HL-60 (cell line): Measurements from ENCODE around the gene SPATA25.

ENCODE experiments used
- DNase-seq, 2 experiments: peaks; one replicate each; pipeline ENCODE4 v3.0.0-alpha.2; 2010 to 2020; ENCODE audit warnings: low read depth in 1 of 2, low spot score in 1 of 2
- H3K27ac ChIP-seq: fragments of 250-450 bp; sonication (Bioruptor Pico); replicated peaks from 2 replicates; pipeline ENCODE4 v1.5.1; 2020; ENCODE audit warnings: mild to moderate bottlenecking, moderate library complexity
- H3K27me3 ChIP-seq: fragments of 250-450 bp; sonication (Bioruptor Pico); 2 replicates; pipeline ENCODE4 v1.5.1; 2021; ENCODE audit warnings: mild to moderate bottlenecking, moderate library complexity; ENCODE audit not compliant: insufficient read depth, poor library complexity, severe bottlenecking
- H3K4me3 ChIP-seq: replicated peaks from 2 replicates; pipeline ENCODE4 v1.5.1; 2011; ENCODE audit warnings: mild to moderate bottlenecking, control low read depth, low read length; ENCODE audit not compliant: insufficient read depth
- GABPA ChIP-seq: IDR thresholded peaks from 2 replicates; pipeline ENCODE4 v1.6.1; 2012; ENCODE audit warnings: low read depth
- POLR2AphosphoS5 ChIP-seq: IDR thresholded peaks from 2 replicates; pipeline ENCODE4 v1.6.1; 2012; ENCODE audit warnings: low read depth
- REST ChIP-seq: IDR thresholded peaks from 2 replicates; pipeline ENCODE4 v1.6.1; 2012; ENCODE audit warnings: low read depth; ENCODE audit not compliant: insufficient replicate concordance
- SPI1 ChIP-seq: IDR thresholded peaks from 2 replicates; pipeline ENCODE4 v1.6.1; 2012; ENCODE audit warnings: low read depth, mild to moderate bottlenecking, borderline replicate concordance
- TF ChIP-seq, protein P1 (sequence below): IDR thresholded peaks from one replicate; pipeline ENCODE4 v1.5.1; 2011; ENCODE audit warnings: low read length, control low read depth, inconsistent platforms; ENCODE audit not compliant: insufficient read depth

The SPATA25 gene

GRCh38 chr20:45896641-45897161 is 9.3 kb upstream of the SPATA25 start:
- no peaks in the 10 kb centered on the region for H3K27me3 ChIP-seq
- no peak overlapping the region for H3K4me3 ChIP-seq
- TF ChIP-seq SPI1: no peak
- TF ChIP-seq REST: no peak
- TF ChIP-seq, protein P1, sequence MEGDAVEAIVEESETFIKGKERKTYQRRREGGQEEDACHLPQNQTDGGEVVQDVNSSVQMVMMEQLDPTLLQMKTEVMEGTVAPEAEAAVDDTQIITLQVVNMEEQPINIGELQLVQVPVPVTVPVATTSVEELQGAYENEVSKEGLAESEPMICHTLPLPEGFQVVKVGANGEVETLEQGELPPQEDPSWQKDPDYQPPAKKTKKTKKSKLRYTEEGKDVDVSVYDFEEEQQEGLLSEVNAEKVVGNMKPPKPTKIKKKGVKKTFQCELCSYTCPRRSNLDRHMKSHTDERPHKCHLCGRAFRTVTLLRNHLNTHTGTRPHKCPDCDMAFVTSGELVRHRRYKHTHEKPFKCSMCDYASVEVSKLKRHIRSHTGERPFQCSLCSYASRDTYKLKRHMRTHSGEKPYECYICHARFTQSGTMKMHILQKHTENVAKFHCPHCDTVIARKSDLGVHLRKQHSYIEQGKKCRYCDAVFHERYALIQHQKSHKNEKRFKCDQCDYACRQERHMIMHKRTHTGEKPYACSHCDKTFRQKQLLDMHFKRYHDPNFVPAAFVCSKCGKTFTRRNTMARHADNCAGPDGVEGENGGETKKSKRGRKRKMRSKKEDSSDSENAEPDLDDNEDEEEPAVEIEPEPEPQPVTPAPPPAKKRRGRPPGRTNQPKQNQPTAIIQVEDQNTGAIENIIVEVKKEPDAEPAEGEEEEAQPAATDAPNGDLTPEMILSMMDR: no peak
- no peak for TF ChIP-seq POLR2AphosphoS5
- no peak for TF ChIP-seq GABPA
- no peak overlapping the region for H3K27ac ChIP-seq
- DNase-seq: no peak

DNA sequence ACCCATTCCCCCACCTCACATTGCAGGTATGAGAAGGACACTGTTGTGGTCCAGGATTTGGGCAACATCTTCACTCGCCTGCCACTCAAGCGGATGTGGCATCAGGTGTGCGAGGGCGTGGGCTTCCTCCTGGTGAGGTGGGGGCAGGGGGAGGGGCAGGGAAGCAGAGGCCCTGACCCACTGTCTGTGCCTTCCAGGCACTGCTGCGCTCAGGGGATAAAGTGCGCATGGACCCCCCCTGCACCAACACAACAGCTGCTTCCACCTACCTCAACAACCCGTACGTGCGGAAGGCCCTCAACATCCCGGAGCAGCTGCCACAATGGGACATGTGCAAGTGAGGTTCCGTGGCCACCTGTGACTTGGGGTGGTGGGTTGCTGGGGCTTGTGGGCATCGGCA is 7.4 kb upstream of the SPATA25 start:
- no peak for DNase-seq
- Histone ChIP-seq H3K27me3 (no peaks in the 10 kb centered on the region), H3K4me3 (no peak overlapping the region), H3K27ac (no peak overlapping the region)
- TF ChIP-seq REST (no peak), SPI1 (no peak), GABPA (no peak), POLR2AphosphoS5 (no peak)
- TF ChIP-seq, protein P1: no peak

DNA sequence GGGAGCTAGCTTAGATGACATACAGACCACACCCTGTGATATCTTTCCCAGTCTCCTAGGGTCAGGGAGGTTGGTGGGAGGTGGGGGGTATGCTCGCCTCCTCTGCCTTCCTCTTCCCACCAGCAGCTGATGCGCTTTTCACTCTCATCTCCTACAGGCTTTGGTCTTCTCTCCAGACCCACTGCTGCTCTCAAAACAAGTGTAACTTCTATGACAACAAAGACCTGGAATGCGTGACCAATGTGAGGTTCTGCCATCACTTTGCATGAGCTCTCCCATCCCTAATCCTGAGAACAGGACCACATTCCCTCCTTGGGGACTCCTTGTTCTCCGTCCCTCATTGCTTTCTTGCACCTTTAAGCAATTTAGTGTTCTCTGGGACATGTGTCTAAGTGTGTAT is 6.4 kb upstream of the SPATA25 start:
- Histone ChIP-seq H3K4me3 (no peak overlapping the region), H3K27ac (0 out of 2 replicates have a peak overlapping the region, but pooled peaks have one; percentile 2)

More for the DNA sequence above, 6.4 kb upstream of the SPATA25 start:
- H3K27me3 ChIP-seq: no peaks in the 10 kb centered on the region
- DNase-seq: no peak
- TF ChIP-seq GABPA (no peak), SPI1 (no peak), POLR2AphosphoS5 (no peak), REST (no peak)
- TF ChIP-seq, protein P1: no peak
